Stimulated activated CD8-positive, alpha-beta memory T cell treated with anti-CD3 and anti-CD28 coated beads, Interleukin-7, amount 100 ng/mL, for 1 hour (primary cell): ENCODE measurements around the gene GPRC5B.
A peak's percentile ranks its signal among the peaks of the same experiment; 100 is the strongest.

Source experiments
- DNase-seq, 2 donors: peaks; one replicate each; pipeline ENCODE4 v3.0.0-alpha.2; 2020; ENCODE audit warnings: low read depth in 2 of 2

GPRC5B gene, protein sequence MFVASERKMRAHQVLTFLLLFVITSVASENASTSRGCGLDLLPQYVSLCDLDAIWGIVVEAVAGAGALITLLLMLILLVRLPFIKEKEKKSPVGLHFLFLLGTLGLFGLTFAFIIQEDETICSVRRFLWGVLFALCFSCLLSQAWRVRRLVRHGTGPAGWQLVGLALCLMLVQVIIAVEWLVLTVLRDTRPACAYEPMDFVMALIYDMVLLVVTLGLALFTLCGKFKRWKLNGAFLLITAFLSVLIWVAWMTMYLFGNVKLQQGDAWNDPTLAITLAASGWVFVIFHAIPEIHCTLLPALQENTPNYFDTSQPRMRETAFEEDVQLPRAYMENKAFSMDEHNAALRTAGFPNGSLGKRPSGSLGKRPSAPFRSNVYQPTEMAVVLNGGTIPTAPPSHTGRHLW

DNA sequence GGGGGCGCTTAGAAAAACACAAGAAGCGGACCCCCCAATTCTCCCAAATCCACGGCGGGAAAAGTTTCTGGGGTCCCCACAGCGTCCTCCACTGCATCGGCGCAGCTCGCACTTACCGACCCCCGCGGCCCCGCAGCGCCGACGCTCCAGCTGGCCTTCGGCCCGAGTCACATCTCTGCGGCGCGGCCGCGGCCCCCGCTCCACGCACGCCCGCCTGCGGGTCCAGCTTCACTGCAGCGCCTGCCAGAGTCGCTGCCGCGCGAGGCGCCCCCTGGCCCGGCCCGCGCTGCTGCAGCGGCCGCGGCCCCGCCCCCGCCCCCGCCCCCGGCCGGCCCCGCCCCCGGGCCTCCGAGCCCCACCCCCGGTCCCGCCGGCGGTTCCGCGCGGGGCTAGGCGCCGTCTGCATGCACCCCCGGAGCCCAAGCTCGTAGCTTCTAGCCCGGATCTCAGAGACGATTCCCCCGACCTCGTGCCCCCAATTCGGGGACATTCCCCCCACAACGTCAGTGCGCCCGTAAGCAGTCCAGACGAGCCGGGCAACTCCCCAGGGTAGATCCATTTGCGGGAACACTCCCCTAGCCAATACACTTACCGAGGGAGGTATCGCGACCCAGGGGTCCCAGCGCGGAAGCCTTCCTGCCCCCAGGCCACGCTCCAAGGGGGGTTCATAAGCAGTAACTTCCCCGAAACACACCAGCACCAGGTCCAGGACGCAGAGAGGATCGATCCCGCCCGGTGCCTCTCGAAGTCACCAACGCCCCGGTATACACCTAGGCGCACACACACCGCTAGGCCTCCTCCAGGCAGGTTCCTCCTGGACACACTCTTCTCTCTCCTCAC lies at the start of gene GPRC5B:
GPRC5B (minus strand) TSS at position 238 of the 840 bp plus-strand sequence. CDS start 12,003 bp downstream, outside the sequence.
- no peak for DNase-seq

DNA sequence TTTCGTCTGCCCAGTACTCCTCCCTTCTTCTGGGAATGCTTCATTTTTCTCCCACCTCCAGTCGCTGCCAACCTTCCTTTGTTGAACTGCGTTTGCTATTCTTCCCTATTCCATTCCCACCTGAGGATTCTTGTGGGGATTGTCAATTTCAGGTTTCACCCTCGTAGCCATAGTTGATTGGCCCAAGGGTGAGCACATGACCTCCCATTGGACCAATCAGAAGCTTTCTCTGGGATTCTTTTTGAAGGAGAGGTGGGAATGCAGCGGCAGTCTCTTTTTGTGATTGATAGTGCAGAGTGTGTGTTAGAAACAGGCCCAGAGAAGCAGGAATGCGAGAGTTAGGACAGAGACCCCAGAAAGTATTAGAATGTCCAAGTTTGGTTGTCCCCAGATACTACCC lies 49.1 kb upstream of the GPRC5B start:
- no peak for DNase-seq

DNA sequence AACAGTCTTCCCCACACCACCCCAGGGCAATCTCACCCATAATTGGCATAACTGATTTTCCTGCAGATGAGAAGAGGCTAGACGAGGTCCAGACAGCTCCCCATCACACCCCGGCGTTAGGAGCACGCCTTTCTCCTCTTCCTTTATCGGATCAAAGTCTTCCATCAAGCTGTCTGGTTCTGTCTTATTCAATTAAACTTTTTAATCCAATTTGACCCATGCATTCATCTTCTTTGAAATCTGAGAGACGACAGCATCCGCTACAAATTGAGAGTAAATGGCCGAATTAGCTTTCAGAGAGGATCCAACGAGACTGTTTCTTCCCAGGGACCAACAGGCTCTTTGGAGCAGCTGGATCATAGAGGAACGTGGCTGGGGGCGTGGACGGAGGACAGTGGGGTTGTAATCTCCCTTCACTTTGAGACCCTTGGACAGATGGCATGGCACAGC lies 44.4 kb upstream of the GPRC5B start:
- DNase-seq = no peak

DNA sequence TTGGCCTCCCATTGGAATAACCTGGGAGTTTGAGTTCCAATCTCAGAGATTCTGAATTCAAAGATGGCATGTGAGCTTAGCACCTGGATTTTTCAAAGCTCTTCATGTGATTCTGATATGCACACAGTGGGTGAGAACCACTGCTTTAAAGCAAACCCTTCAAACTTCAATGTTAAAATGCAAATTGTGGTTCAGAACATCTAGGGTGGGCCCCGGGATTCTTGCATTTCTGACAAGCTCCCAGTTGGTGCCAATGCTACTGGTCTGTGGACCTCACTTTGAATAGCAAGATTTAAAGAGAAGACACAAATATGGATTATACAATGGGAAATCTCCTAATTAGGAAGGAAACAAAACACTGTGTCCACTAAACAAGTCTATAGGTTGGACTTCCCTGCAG lies 43.8 kb upstream of the GPRC5B start:
- no peak for DNase-seq

DNA sequence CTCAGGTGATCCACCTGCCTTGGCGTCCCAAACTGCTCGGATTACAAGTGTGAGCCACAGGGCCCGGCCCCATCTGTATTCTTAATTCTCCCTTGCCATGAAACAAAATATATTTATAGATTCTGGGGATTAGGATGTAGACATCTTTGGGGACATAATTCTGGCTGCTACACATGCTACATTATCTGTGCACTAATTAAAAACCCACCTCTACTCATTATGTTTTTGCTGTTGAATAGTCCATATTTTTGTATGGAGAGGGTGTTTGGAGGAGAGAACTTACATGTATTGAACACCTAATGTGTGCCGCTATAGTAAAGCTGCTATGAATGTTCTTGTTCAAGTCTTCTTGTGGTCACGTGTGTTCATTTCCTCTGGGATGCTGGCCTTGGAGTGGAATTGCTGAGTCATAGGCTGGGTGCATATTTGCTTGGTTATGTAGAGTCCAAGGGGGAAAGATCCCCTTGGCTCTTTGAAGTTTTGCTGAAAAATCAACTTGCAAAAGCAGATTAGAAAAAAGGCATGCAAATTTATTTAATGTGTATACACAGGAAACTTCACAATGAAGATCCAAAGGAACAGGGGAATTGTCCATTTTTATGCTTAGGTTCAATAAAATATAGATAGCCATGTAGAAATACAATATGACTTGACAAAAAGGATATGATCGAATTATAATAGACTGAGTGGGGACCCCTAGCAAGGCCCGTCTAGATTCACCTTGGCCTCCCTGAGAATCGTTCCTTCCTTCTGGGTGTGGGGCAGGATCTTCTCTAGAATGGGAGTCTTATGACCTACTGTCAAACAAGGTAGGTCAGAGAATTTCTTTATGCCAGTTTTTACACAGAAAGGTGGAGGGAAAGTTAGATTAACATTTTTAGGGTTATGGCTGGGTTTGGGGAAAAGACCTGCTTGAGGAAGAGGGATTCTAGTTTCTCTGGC lies 42.1 kb upstream of the GPRC5B start:
- no peak for DNase-seq

DNA sequence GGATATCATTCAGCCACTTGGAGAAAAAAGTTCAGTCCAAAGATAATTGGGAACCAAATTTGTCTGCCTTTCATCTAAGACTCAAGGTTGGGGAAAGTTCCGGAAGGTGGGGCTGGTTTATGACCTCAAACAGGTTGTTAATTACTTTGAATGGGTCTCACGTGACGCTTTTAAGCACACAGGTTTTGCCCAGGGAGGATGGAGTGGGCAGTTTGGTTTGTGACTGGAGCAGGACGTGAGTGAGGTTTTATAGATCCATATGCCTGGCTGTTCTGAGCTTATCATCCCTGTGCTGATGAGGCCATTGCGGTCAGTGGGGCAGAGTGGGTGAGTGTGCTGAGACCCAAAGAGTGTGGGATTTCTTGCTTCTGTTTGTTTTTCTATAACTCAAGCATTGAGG lies 38.7 kb upstream of the GPRC5B start:
- no peak for DNase-seq

DNA sequence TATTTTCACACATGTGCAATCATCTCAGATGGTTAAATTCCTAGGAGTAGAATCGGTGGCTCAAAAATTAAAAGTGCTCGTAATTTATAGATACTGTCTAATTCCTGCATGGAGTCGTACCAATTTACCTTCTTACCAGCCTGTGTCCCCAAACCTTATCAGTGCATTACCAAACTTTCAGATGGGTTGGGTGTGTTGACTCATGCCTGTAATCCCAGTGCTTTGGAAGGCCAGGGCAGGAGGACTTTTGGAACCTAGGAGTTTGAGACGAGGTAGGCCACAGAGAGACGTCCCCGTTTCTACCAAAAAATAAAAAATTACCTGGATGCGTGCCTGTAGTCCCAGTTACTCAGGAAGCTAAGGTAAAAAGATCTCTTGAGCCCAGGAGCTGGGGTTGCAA lies 34.5 kb upstream of the GPRC5B start:
- no peak for DNase-seq

DNA sequence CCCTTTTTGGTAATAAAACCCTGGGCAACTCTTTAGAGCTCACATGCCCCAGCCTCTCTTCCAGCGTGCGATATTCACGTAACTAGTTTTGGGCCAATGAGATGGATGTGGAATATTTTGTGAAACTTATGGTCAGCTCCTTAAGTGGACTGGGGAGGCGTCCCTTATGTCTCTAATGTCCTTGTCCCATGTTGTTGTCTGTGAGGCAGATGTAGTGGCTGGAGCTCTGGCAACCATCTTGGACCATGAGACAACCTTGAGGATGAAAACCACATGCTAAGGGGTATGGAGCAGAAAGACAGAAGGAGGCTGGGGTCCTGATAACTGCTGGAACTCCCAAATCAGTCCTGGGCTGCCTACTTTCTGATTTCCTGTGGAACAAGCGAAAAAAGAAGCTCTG lies 31.4 kb upstream of the GPRC5B start:
- no peak for DNase-seq

DNA sequence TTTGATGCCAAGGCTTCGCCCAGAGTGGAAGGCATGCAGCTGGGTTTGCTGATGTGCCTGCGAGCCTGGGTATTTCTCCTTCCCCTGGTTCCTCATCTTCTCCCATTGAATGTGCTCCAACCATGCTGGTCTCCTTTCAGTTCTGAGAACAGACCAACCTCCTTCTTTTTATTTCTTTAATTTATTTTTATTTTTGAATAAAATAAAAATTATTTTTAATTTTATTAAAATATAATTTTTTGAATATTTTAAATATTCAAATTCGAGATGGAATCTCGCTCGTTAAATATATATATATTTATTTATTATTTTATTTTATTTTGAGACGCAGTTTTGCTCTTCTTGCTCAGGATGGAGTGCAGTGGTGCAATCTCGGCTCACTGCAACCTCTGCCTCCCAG lies 30.2 kb upstream of the GPRC5B start:
- DNase-seq = no peak

DNA sequence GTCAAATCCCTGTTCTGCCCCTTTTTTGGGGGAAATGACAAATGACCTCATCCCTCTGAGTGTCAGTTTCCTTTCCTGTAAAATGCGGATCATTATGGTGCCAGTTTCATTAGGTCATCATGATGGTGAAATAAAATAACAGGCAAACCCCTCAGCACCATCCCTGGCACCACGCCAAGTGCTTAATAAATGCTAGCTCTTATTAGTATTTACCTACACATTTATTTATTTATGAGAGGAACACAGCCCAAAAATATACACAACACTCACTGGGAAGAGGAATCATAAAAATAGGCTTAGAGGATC lies 28.6 kb upstream of the GPRC5B start:
- DNase-seq = no peak

DNA sequence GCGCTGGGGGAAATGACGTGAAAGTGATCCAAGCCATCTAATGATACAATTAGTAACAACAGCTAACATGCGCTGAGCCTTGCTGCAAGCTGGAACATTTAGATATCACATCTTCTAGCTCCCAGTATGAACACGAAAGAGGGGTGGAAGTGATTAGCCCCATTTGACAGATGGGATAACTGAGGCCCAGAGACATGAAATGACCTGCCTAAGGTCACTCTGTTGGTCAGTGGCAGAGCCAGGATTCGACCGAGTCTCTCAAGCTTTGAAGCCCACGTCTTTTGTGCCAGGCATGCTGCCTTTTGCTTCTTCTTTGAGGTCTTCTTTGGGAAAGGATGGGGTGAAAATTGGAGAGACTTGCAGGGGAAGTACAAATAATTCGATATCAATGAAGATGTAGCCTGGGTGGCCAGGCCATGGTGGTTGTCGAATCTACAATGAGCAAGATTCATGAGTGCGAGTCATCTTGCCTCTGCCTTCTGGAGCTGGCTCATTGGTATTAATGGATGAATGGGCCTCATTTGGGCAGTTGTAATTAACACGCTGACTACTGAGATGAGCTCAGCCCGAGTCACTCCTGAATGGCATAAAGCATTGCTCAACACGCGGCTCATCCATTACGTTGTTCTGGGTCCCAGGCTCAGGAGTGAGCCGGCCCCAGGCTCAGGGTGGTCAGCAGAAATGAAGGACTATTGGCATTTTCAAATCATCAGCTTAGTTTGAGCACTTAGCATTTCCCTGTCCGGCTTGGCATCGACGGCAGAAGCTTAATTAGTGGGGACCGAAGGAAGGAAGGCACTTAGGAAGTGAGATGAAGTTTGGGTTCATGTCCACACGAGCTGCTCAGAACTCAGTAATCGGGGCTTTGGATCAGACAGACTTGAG lies 28.0 kb upstream of the GPRC5B start:
- DNase-seq = no peak

DNA sequence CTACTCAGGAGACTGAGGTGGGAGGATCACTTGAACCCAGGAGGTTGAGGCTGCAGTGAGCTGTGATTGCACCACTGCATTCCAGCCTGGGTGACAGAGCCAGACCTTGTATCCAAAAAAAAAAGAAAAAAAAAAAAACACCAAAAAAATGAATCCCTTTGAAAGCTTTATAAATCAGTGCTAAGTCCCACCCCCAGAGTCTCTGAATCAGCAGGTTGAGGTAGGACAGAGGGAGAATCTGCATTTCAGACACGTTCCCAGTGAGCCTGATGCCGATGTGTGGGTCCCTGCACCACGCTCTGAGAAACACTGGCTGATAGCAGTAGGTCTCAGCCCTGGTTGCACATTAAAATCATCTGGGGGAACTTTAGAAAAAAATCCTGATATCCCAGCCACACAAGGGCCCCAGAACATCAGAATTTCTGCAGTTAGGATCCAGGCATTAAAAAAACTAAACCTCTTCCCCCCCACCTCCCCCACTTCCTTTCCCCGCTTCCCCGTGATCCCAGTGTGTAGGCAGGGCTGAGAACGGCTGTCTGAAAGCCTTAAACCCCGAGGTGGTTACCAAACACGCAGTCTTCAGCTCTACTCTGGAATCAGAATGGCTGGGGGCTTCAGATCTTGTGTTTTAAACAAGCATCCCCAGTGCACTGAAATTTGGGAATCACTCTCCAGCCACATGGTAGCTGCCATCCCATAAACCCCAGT lies 27.3 kb upstream of the GPRC5B start:
- DNase-seq = no peak

DNA sequence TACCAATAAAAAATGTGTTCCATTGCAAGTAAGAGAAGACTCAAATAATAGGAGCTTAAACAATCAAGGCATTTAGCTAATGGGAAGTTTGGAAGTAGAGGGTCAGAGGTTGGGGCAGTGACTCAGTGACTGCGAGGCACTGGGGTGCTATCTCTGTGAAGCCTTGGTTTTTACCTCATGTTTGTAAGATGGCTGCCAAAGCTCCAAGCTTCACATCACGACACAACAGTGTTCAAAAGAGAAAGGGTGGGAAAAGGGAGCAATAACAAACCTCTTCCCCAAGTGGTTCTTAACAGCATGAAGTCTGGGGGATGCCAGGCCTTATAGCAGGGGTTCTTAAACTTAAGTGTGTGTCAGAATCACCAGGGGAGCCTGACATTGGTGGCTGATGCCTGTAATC lies 26.6 kb upstream of the GPRC5B start:
- DNase-seq = no peak

DNA sequence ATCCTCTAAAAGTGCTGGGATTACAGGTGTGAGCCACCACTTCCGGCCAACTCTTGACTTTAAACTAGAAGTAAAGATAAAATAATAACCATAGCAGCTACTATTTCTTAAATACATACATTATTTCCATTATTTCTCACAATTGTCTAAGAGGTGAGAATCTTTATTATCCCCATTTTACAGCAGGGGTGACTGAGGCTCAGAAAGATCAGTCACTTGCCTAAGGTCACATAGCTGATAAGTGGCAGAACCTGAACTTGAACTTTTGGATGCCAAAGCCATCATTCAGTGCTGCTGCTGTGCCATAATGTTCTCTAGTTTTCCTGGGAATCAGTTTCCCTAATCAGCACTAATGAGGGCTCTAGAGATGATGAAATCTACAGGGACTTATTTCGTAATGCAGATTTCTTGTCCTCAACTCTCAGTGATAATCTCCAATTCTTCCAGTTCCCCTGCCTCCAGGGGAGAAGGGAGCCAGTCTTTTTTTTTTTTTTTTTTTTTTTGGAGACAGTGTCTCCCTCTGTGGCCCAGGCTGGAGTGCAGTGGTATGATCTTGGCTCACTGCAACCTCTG lies 25.2 kb upstream of the GPRC5B start:
- DNase-seq = no peak

DNA sequence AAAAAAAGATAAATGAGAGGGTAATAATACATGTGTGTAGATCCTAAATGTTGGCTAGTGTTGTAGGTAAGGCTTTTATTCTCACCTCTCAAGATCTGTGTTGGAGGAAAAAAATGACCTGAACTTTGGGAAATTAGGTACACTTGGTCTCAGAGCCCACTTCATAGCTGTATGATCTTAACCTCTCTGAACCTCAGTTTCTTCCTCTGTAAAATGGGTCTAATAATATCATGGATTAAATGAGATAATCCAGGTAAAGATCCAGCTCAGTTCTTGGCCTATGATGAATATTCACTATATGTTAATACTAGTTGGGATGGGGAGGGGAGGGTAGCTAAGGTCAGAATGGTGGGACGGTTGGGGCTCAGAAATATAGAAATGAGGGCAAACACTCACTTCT lies 24.3 kb upstream of the GPRC5B start:
- no peak for DNase-seq

DNA sequence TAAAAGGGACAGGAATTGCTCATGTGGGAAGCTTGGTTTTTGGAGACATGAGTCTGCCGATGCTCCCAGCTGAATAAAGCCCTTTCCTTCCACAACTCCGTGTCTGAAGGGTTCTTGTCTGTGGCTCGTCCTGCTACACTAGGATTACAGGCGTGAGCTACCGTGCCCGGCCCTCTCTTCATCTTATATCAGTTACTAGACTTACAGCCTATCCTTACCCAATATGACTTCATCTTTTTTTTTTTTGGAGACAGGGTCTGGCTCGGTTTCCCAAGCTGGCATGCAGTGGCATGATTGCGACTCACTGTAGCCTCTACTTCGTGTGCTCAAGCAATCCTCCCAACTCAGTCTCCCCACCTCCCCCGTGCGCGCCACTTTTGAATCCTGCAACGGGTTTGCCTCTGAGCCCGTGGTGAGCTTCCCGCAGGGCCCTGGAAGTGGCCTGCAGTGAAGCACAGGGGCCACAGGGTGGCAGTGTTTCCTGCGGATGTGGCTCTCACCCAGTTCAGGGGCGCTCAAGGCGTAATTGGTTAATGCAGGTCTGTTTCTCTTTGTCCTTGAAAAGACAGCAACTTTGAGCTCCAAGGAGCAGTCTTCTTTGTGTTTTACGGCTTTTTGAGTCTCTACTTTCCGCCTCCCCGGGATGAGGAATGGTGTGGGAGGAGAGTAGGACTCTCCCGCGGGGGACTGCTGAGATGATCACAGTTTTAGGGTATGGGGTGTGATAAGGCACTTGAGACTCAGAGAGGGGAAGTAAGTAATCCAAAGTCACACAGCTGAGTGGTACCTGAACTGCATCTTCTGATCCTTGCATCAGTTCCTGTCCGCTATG lies 22.7 kb upstream of the GPRC5B start:
- DNase-seq = peak; percentile 40 to 46

DNA sequence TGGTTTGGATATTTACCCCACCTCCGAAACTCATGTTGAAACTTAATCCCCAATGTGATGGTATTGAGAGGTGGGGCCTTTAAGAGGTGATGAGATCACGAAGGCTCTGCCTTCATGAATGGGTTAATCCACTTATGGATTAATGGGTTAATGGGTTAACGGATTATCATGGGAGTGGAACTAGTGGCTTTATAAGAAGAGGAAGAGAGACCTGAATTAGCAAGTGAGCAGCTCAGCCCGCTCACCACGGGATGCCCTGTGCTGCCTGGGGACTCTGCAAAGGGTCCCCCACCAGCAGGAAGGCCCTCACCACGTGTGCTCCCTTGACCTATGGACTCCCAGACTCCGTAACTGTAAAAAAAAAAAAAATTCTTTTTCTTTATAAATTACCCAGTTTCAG lies 16.5 kb upstream of the GPRC5B start:
- DNase-seq = no peak

DNA sequence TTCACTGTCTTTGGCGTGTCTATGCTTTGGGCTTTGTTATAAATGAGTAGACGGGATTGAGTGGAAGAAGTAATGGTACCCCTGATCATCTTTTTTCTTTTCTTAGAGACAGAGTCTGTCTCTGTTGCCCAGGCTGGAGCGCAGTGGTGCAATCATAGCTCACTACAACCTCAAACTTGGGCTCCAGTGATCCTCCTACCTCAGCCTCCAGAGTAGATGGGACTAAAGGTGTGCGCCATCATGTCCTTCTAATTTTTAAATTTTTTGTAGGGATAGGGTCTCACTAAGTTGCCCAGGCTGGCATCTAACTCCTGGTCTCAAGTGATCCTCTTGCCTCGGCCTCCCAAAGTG lies 14.9 kb upstream of the GPRC5B start:
- no peak for DNase-seq

DNA sequence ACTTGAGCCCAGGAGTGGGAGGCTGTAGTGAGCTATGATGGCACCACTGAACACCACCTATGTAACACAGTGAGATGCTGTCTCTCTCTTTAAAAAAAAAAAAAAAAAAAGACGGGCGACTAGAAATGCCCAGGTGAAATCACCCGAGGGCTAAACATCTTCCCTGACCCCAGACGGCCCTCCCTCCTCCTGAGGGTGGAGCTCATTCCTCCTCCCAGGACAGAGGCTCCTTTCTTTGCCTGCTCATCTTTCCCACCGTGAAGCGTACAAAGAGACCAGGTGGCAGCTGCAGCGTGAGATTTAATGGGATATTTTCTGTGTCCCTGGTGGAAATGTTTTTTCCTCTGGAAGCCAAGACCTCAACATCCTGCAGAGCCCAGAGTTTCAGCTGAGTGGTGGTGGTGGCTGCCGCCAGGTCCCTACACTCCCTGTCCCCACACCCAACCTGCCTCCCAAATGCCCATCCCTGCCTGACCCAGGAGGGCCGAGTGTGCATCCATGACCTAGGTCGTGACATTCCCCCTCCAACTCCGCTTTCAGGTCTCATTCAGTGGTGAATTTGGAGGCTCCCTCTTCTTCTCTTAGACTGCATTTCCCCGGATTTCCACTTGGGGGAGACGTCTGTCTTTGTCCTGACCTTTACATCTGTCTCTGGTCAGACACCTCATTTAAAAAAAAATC lies 14.4 kb upstream of the GPRC5B start:
- no peak for DNase-seq
